GM12874 (cell line): ENCODE measurements around the gene SYT9.

ENCODE experiments used
- TF ChIP-seq, protein P1 (sequence below): IDR thresholded peaks from 2 replicates; pipeline ENCODE4 v1.5.1; 2011; ENCODE audit warnings: low read depth, mild to moderate bottlenecking, control low read depth, low read length, moderate library complexity; ENCODE audit not compliant: insufficient read depth

Gene SYT9

DNA sequence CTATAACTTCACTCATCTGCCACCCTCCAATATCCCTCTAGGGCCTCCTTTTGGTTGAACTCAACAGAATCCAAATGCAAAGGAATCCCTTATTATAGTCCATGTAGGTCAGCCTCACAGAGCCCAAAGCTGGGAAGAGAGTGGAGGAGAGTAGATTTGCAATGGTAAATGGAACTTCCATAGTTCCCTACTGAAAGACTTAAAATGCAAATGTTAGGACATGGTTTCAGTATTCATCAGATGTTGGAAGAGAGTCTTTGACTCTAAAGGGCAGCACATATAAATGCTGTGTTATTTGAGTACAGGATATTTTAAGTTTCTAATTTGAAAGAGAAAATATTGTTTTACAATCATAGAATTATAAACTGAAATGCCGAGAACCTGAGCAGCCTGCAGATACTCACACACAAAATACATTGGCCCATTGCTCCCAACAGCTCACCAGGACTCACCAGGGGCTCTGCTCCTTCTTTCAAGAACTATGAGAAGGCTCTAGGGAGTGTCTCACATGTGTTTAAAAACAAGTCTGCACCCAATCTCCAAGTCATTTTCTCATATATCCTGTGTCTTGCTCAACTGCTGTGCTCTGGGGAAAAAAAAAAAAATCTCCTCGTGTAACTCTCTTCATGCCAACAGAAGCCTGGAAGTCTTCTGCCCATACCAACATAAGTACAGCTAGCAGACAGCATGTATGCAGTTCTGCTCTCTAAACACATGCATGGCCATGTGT lies 39.6 kb downstream of the SYT9 start:
- TF ChIP-seq, protein P1, sequence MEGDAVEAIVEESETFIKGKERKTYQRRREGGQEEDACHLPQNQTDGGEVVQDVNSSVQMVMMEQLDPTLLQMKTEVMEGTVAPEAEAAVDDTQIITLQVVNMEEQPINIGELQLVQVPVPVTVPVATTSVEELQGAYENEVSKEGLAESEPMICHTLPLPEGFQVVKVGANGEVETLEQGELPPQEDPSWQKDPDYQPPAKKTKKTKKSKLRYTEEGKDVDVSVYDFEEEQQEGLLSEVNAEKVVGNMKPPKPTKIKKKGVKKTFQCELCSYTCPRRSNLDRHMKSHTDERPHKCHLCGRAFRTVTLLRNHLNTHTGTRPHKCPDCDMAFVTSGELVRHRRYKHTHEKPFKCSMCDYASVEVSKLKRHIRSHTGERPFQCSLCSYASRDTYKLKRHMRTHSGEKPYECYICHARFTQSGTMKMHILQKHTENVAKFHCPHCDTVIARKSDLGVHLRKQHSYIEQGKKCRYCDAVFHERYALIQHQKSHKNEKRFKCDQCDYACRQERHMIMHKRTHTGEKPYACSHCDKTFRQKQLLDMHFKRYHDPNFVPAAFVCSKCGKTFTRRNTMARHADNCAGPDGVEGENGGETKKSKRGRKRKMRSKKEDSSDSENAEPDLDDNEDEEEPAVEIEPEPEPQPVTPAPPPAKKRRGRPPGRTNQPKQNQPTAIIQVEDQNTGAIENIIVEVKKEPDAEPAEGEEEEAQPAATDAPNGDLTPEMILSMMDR: no peak

DNA sequence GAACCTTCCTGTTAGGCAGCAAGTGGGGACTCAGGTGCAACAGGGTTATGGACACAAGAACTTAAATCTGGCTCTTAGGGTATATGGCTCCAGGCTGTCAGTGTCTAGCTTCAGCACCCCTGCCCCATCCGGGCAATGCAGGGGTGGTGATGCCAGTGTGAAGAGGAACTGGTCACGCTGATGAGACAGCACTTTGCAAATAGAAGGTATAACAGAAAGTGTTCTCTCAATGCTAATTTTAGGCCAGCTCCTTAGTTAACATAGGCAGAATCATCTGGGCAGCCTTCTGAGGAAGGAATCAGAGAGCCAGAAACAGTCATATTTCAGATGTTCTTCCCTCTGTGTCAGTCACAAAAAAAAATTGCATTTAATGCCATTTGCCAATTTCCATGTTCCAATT lies 41.2 kb downstream of the SYT9 start:
- TF ChIP-seq, protein P1: no peak

GRCh38 chr11:7299393-7299792 lies 47.7 kb downstream of the SYT9 start:
- TF ChIP-seq, protein P1: no peak

- TF ChIP-seq, protein P1: no peak
These were observed 48.6 kb downstream of the SYT9 start for GRCh38 chr11:7300281-7300680.

DNA sequence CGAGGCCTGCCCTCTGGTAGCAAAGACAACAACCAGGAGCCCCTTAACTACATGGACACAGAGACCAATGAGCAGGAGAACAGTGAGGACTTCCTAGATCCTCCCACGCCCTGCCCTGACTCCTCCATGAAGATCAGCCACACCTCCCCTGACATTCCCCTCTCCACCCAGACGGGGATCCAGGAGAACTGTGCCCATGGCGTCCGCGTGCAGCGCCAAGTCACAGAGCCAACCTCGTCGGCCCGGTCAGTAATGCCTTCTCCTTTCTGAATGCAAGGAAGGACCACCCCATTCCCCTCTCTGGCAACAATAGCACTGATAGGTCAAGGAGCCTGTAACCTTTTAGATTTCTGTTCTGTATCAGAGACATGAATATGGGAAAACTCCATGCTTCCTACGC lies 51.4 kb downstream of the SYT9 start:
- TF ChIP-seq, protein P1: no peak

DNA sequence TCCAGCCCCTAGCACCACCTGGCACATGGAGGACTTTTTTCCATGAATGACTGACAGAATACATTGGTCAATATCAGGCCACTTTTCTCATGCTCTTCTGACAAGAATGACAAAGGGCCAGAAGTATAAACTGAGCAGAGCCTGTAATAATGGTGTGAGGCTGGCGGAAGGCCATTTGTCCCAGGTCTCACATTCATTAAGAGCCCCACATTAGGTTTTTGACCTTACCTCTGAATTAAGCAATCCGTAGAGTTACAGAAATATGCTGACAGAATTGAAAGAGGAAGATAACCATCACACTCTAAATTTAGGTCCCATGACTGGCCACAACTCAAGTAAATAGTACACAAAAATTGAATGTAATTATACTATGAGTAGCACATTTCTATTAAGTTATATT lies 55.2 kb downstream of the SYT9 start:
- TF ChIP-seq, protein P1: no peak

DNA sequence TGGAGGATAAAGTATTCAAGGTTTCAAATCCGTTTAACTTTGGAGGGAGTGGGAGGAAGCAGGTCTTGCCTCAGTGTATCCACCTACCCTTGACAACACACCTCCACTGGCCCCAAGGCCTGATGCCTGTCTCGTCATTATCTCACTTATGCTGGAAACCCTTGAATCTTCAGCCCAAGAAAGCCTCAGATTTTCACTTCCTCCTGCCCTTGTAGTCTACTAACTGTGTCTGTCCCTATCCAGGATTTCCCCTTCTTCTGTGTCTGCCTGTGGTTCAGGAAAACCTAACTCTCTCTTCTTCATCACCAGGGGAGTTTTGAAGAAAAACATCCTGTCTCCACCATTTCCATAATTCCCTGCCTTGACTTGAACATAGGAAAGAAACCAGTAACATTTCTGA lies 56.1 kb downstream of the SYT9 start:
- TF ChIP-seq, protein P1: no peak
